Effector CD8-positive, alpha-beta T cell (primary cell): ENCODE results near the gene PCDH1.

Experiments used
- DNase-seq: peaks from one replicate; lab custom pipeline; 2025; lab: John Stamatoyannopoulos, UW

PCDH1 gene

GRCh38 chr5:141873933-141874261 lies 4.3 kb downstream of the PCDH1 start:
- DNase-seq: no peak

DNA sequence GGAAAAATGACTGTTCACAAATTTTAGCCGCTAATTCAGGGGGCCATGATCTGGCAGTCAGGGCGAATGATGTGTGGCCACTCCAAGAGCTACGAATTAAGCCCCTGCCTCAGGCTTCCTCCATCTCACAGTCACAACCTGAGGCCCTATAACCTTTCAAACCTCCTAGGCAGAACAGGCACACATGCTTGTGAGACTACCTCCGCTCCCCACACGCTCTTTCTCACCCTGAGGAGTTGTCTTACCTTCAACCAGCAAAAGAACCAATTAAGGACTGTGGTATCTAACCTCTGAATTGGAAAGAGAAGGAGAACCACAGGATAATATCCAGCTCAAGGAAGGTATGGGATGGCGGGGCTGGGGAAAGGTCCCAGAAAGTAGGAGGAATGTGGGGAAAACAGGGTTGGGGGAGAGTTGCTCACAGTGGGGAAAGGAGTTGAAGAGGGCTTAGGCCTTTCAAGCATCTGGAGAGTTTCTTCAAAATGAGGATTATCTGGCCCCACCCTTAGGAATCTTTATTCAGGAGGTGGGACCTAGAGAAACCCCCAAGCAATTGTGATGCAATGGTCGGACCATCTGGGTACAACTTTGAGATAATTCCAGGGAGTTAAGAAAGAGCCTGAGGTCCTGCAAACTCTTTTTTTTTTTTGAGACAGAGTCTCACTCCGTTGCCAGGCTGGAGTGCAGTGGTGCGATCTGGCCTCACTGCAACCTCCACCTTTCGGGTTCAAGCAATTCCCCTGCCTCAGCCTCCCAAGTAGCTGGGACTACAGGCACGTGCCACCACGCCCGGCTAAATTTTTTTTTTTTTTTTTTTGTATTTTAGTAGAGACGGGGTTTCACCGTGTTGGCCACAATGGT lies 5.5 kb downstream of the PCDH1 start:
- no peak for DNase-seq

DNA sequence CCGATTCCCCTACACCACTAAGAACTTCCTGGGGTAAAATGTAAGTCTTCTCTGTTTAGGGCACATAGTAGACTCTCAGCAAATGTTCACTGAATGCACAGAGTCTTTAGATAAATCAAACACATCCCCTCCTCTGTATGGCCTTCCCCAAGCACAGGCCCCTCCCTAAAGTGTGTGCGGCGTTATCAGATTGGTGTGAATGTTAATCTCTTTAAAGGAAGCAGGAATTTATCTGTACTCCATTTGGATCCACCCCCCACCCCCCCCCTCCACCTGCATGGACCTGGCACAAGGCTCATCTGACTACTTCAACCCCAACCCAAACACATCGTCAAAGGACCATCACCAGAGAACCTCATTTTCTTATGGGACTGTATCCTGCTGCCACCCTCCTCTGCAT lies 6.3 kb downstream of the PCDH1 start:
- no peak for DNase-seq

DNA sequence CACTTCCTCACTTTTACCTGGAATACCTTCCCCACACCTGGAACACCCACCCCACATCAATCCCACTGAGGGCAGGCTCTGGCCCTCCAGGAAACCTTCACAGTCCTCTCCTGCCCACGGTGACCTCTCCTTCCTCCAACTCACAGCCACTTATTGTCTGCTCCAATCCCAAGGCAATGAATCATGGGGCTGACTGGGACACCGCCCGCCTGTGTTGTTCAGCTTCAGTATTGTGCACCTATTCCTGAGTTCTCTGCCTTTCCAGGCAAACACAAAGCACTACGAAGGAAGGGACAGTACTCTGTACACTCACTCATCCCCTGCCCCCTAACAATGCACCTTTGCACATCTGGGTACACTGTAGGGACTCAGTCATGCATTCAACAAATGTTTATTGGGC lies 7.3 kb downstream of the PCDH1 start:
- no peak for DNase-seq

DNA sequence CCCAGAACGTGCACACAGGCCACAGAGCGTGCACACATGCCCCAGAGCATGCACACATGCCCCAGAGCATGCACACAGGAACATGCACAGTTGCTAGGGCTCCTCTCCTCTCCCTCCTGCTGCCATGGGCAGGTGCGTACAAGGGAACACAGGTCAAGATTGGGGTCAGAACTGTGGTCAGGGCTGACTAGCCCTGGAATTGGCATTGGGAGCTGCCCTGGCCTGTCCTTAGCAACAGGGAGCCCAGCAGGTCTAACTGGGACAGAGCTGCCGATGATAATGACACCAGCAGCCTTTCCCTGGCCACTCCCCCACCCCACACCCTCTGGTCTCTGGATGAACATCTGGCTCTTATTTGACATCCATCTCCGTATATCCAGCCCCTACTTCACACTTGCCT lies 8.0 kb downstream of the PCDH1 start:
- DNase-seq: no peak

DNA sequence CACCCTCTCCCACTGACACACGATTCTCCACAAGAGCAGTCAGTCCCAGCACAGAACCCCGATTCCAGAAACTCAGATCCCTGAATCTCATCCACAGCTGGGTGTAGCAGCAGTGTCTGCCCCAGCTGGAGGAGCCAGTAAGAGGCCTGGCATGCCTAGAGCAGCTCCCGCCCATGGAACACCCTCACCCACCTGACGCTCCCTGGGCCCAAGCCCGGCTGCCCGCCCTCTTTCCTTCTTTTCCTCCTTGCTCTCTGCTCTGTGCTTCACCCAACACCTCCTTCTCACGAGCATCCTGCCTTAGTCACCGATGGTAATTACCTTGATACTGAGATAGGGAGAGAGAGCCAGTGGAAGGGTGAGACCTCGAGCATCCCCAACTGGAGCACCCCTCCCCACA lies 8.7 kb downstream of the PCDH1 start:
- DNase-seq: no peak

GRCh38 chr5:141869040-141869439 lies 9.2 kb downstream of the PCDH1 start:
- DNase-seq: no peak

DNA sequence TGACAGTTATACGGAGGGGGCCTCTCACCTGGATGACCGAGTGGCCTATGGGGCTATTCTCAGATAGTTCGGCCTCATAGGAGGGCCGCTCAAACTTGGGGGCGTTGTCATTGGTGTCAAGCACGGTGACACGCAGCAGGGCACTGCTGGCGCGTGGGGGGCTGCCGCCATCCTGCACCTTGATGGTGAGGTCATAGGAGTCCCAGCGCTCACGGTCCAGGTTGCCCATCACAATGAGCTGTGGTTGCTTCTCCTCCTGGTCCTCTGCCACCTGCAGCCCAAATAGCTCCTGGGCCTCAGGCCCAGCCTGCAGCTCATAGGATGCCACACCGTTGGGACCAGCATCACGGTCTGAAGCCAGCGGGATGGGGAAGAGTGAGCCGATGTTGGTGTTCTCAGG lies 9.7 kb downstream of the PCDH1 start:
- no peak for DNase-seq

- DNase-seq: no peak
Measured at GRCh38 chr5:141867651-141868050, 10.6 kb downstream of the PCDH1 start.

- DNase-seq: no peak
Measured at GRCh38 chr5:141867139-141867538, 11.1 kb downstream of the PCDH1 start.

DNA sequence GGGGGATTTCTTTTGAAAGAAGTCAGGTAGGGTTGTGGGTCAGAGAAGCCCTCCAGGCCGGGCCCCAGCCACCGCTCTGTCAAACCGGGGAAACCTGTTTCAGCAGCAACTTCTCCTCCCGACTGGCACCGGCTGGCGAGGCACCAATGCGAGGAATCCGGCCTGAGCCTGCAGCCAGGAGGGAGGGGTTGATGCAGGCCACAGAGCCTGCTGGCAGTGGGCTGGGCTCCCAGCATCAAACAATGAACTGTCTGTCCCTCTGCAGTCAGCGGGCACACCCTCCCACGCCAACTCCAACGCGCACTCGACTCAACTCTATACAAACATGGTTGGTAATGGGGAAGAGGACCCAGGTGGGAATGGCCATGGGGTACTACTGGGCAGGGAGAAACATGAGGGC lies 12.1 kb downstream of the PCDH1 start:
- DNase-seq: no peak

DNA sequence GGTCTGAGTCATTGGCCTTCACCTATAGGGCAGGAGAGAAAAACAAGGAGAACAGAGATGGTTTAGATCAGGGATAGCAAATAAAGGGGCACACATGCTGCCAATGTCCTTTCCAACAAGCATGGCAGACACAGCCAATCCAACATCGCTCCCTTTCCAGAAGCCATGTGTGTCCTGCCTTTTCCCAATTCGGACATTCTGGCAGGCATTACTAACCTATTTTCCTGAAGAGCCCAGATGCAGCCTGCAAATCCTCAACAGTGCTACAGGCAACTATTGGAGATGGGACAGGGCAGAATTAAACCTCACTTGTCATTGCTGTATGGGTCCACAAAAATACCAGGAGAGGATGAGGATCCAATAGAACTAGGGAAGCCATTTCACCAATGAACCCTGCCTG lies 12.8 kb downstream of the PCDH1 start:
- DNase-seq: no peak

DNA sequence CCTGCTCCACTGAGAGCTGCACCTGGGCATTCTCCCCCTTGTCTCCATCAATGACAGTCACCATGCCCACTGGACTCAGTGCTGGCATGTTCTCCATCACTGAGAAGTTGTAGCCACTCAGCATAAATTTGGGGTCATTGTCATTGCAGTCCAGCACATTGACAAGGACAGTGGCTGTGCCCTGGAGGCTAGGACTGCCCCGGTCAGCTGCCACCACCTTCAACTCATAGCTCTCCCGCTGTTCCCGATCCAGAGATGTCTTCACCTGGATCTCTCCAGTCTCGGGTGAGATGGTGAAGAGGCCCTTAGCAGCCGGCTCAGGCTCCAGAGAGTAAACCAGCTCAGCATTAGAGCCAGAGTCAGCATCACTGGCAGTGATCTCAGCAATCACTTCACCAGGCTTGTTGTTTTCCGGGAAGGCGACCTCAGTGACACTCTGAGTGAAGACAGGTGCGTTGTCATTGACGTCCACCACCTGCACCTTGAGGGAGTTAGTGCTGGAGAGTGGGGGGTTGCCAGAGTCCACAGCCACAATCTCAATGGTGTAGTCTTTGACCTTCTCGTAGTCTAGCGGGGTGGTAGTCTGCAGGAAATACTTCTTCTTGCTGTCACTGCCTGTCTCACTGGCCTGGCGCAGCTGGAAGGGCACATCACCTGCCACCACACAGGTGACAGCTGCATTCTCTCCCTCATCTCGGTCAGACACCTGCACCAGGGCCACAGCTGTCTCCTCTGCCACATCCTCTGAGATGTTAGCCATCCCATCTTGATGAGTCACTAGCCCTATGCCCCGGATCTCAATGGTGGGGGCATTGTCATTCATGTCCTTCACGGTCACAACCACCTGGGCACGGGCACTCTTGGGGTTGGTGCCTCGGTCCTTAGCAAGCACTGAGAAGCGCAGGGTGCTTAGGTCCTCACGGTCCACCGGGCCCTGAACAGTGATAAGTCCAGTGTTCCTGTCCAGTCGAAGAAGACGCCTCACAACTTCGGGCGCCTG lies 13.5 kb downstream of the PCDH1 start:
- no peak for DNase-seq

- no peak for DNase-seq
Measured at GRCh38 chr5:141863569-141864178, 14.5 kb downstream of the PCDH1 start.

DNA sequence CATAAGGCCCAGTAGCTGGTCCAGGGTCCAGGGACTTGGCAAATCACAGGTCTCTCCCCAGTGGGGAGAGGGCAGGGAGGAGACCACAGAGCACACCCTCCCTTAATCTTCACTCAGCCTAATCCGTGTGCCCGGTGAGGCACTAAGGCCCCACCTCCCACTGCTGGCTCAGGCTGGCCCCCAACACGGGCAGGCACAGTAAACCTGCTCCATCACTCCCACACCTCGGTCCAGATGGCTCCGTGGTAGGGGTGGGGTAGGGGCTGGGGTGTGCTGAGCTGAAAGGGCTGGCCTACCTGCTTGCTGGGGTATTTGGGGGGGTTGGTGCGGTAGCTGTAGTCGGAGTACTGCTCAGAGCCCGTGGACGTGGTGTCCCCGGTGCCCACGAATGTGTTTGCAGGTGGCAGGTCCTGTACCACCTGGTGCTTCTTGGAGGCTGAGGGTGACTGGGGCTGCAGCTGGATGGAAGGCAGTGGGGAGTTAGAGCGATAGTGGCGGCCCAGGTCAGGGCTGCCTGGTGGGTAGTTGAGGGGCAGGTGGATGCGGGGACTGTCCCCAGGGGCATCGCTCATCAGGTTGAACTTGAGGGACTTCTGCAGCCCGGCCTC lies 15.2 kb downstream of the PCDH1 start:
- no peak for DNase-seq

- no peak for DNase-seq
Measured at GRCh38 chr5:141861194-141861593, 17.0 kb downstream of the PCDH1 start.

DNA sequence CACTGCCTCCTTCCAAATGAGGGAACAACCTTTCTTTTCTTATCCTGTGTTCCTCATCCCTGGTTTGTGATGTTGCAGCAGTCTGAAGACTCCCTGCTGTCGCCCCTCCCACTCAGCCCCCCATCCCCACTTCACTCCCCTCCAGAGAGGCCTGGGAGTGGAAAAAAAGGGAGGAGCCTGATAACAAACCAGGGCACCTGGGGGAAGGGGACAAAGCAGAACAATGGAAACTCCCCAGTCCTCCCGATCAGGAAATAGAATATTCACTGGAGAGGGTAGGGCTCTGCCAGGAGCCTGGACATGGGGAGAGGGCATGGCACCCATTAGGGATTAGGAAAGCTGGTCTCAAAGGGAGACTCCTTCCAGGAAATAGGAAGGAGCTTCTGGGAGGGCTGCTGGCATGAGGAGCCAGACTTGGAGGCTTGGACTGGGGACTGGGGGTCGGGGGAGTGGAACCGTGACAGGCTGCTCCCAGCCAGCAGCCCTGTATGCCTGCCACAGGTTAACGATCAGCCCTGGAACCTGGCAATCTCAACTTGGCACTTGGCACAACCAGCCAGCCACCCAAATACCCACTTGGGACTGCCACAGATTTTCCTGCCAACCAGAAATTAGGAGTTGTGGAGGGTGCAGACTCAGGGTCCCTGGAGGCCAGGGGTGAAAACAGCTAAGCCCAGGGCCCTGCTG lies 20.0 kb downstream of the PCDH1 start:
- DNase-seq: no peak

DNA sequence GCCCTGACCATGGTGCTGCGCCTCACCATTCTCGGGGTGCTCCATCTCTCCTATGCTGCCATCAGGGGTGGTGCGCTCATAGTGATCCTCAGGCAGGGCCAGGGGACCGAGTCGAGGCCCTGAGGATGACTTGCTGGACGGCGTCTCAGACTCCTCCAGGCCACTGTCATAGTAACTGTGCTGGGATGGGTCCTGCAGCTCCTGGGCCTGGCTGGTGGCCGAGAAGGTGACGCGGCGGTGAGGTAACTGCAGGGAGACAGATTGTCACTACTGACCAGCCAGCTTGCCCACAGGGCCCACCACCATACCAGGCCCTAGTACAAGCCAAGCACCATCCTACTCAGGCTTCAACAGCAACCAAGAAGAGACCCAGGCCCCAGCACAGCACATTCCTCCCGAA lies 21.0 kb downstream of the PCDH1 start:
- DNase-seq: no peak

GRCh38 chr5:141856037-141856790 lies 22.0 kb downstream of the PCDH1 start:
- no peak for DNase-seq

DNA sequence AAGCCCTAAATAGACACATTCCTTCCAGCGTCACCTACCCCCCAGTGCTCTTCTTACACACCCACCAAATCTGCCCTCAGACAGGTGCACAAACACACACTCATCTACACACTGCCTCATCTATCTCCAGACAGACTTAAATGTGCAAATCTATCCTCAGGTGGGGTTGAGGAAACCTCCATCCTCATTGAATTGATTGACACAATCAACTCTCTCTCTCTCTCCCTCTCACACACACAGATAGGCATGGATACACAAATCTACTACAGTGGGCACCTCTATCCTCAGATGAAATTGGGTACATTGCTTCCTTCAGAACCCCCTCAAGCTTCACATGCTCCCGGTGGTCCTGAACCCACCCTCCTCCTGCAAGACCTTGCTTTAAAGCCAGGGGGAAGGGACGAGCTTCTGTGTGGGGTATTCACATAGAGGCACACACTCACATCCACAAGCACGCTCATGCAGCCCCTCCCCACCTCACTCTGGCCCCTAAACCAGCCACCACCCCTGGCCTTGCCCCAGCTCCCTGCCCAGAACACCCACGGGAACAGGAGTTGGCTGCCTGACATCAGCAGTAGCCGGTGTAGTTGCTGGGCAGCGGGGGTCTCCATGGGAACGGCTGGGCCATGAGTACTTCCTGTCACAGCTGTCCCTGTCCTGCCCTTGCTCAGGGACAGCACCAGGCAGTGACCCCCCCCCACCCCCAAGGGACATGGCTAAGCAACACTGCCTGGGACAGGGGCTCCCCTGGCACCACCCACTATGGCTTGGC lies 22.8 kb downstream of the PCDH1 start:
- no peak for DNase-seq
